ENCODE results near the gene ALKBH5.
A peak's percentile ranks its signal among the peaks of the same experiment; 100 is the strongest.

ALKBH5 gene

DNA sequence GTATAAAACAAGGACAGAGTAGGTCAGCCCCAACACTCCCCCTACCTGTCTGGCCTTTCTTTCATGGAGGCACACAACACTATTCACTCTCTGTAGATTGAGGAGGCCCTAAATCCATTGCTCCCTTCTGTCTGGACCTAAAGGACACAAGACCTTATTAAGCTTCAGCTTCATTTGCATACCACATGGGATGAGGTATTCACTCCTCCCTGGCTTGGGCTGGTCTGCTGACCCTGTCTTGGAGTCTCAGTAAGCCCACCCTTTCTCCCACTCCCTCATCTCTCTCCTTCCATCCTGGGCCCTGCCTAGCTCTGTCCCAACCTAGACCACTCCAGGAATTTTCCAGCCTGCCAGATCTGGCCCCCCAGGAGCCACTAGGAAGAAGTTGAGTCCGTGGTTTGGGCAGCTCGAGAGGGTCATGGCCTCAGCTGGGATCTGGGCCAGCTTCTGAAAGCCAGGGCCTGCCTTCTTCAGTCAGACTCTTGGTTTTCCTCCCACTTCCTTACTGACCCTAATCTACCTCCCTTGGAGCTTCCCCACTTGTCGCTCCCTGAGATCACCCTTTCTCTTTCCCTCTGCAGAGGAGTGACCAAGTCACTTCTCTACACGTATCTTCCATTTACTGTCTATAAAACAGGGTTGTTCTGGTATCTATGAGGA is 35.3 kb downstream of the ALKBH5 start:
- TF ChIP-seq, protein P1, sequence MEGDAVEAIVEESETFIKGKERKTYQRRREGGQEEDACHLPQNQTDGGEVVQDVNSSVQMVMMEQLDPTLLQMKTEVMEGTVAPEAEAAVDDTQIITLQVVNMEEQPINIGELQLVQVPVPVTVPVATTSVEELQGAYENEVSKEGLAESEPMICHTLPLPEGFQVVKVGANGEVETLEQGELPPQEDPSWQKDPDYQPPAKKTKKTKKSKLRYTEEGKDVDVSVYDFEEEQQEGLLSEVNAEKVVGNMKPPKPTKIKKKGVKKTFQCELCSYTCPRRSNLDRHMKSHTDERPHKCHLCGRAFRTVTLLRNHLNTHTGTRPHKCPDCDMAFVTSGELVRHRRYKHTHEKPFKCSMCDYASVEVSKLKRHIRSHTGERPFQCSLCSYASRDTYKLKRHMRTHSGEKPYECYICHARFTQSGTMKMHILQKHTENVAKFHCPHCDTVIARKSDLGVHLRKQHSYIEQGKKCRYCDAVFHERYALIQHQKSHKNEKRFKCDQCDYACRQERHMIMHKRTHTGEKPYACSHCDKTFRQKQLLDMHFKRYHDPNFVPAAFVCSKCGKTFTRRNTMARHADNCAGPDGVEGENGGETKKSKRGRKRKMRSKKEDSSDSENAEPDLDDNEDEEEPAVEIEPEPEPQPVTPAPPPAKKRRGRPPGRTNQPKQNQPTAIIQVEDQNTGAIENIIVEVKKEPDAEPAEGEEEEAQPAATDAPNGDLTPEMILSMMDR (IDR thresholded peaks at IDR 0.05) = no peak
- Mint-ChIP-seq H3K36me3 (ENCODE audit: low read depth) (no peaks in the 10 kb centered on the region), H3K4me1 (peaks cover 21% of the 10 kb centered on the region), H3K4me3 (no peak overlapping the region), H3K27ac (peak overlapping the region; percentile 84), H3K27me3 (ENCODE audit: low read depth, poor library complexity) (no peaks in the 10 kb centered on the region), H3K9me3 (no peaks in the 10 kb centered on the region)
- DNase-seq = no peak

DNA sequence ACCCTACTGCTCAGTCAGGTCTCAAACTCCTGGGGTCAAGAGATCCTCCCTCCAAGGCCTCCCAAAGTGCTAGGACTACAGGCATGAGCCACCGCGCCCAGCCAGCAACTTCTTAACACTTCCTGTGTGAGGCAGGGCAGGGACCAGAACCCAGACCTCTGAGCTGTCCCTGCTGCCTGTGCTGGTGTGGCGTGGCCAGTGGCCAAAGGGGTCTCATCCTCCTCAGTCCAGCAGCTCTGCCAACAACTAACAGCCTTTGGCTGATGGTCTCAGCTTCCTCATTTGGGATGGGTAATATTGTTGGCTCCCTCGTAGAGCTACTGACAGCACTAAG is 40.4 kb downstream of the ALKBH5 start:
- Mint-ChIP-seq H3K27me3 (ENCODE audit: low read depth, poor library complexity) (peaks cover 3% of the 10 kb centered on the region), H3K27ac (no peak overlapping the region), H3K4me3 (no peak overlapping the region), H3K36me3 (ENCODE audit: low read depth) (no peaks in the 10 kb centered on the region), H3K9me3 (no peaks in the 10 kb centered on the region), H3K4me1 (peaks cover 50% of the 10 kb centered on the region)
- TF ChIP-seq, protein P1 (IDR thresholded peaks at IDR 0.05) = no peak
- no peak for DNase-seq

DNA sequence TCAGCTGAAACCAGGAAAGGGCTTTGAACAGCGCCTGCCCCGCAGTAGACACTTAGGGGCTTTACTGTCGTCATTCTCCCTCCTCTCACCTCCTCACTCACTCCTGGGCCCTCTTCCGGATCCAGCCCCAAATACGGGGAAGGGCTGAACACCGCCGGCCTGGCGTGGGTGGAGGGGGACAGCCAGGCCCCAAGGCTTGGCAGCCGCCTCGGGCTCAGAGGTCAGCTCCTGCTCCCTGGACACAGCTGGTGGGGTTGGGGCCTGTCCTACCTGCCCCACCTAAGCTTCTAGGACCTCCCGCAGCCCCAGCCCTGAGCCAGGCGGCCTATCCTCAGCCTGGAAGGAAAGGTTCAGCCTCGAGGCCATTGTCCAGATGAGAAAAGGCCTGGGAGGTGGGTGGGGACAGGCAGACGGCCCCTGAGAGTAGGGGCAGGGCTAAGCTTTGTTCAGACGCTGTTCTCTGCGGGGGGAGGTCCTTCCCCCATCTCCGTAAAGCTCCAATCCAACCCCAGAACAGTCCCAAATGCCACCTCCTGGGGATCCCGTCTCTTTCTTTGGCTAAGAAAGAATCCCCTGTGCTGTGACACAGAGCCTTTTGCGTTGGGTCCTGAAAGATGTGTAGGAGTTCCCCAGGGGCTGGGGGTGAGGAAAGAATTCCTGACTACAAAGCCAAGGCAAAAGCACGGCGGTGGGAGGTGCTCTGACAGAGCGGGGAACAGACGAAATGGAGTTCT is 40.9 kb downstream of the ALKBH5 start:
- H3K9me3 Mint-ChIP-seq = no peaks in the 10 kb centered on the region
- DNase-seq = peak; percentile 48
- peak overlapping the region; percentile 94 for H3K27ac Mint-ChIP-seq
- peaks cover 51% of the 10 kb centered on the region for H3K4me1 Mint-ChIP-seq
- peaks cover 3% of the 10 kb centered on the region for H3K27me3 Mint-ChIP-seq (ENCODE audit: low read depth, poor library complexity)
- TF ChIP-seq, protein P1 (IDR thresholded peaks at IDR 0.05) = no peak
- no peaks in the 10 kb centered on the region for H3K36me3 Mint-ChIP-seq (ENCODE audit: low read depth)
- peak overlapping the region; percentile 77 for H3K4me3 Mint-ChIP-seq

DNA sequence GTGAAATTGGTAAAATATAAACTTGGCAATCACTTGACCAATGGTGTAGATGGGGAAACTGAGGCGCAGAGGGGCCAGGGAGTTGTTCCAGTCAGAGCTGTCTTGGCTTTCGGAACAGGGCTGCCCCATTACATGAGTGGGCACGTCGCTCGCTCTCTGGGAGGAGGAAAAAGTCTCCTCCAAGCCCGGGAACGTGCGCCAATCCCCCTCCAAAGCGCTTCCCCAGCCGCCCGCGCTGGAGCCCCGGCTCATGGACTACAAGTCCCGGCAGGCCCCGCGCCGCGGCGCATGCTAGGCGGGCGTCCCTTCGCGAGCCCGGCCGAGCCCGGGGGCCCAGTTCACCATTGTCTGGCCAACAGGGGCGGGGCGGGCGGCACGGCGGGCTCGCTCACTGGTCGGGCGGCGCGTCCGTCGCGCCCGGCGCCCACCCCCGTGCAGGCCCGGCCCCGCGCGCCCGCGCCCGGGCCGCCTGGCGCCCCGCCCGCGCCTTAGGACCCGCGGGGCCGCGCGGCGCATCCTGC is 41.6 kb downstream of the ALKBH5 start, which contains the start of gene LLGL1:
Gene LLGL1, plus strand, starts transcription at position 515 of the 521 bp plus-strand sequence. CDS start 48 bp downstream, outside the sequence.
- DNase-seq = peak; percentile 99
- Mint-ChIP-seq H3K27me3 (ENCODE audit: low read depth, poor library complexity) (peaks cover 3% of the 10 kb centered on the region), H3K9me3 (no peaks in the 10 kb centered on the region), H3K27ac (peak within 1 kb of the TSS; percentile 94), H3K4me1 (peaks cover 56% of the 10 kb centered on the region), H3K4me3 (peak within 1 kb of the TSS; percentile 98), H3K36me3 (ENCODE audit: low read depth) (no peaks in the 10 kb centered on the region)
- TF ChIP-seq, protein P1 (IDR thresholded peaks at IDR 0.05) = no peak

DNA sequence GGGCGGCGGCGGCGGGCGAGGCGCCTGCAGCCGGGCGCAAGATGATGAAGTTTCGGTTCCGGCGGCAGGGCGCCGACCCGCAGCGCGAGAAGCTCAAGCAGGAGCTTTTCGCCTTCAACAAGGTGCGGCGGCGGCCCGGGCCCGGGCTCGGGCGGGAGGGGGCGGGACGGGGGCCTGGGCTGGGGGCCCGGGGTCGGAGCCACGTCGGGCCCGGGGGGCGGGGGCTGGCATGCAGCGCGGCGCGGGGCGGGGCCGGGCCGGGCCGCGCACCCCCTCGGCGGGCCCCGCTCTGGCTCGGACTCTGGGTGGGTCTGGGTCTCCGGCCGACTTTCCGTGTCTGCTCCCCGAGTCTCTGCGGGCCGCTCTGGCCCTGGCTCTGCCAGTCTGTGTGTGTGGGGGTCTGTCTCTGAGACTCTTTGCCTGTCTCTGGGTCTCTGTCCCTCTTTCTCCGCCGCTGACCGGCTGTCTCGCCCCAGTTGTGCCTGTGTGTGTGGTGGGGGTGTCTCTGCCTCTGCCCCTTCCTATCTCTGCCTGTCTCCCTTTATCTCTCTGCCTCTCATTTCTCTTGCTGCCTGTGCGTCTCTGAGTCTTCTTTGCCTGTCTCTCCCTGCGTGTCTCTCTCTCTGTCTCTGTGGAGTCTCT is 42.1 kb downstream of the ALKBH5 start:
- peaks cover 3% of the 10 kb centered on the region for H3K27me3 Mint-ChIP-seq (ENCODE audit: low read depth, poor library complexity)
- H3K36me3 Mint-ChIP-seq (ENCODE audit: low read depth) = no peaks in the 10 kb centered on the region
- peak overlapping the region; percentile 32 for H3K27ac Mint-ChIP-seq
- TF ChIP-seq, protein P1 (IDR thresholded peaks at IDR 0.05) = no peak
- peaks cover 60% of the 10 kb centered on the region for H3K4me1 Mint-ChIP-seq
- H3K9me3 Mint-ChIP-seq = no peaks in the 10 kb centered on the region
- peak overlapping the region; percentile 98 for H3K4me3 Mint-ChIP-seq
- DNase-seq = no peak

All from nephron progenitor cell (in vitro differentiated cells).